ENCODE data around the gene KIF15.

KIF15 gene

DNA sequence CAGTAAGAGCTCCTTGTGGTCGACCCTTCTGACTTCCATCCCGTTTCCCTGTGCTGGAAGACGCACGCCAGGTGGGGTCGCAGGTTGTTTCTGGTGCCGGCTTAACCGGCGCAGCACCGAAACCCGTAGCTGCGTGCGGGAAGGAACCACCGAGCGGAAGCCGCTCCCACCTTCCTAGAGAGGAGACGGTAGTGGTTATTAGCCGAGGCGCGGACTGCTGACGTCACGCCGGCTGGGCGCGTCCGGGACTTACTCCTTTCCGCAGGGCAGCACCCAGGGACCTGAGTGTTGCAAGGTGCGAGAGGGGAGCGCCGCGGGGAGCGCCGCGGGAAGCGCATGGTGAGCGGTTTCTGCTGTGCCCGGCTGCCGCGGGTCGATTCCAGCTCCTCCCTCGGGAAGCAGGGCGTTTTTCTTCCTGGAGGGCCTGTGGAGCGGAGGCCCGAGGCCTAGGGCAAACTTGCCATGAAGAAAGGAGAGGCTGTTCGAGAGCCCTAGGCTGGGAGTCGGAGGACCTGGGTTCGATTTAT is 32.1 kb upstream of the KIF15 start, which contains the start of gene ZNF501:
ZNF501 (plus strand) TSS at position 252 of the 527 bp plus-strand sequence. CDS start 4,787 bp downstream, outside the sequence.
- Histone ChIP-seq H3K27ac (no peak within 1 kb of the TSS), H3K9ac (no peak within 1 kb of the TSS), H3K9me3 (ENCODE audit: control insufficient read depth, low read length) (peaks cover 11% of the 10 kb centered on the region), H3K27me3 (ENCODE audit: control insufficient read depth, insufficient read depth, low read length) (no peaks in the 10 kb centered on the region), H3K4me1 (no peaks in the 10 kb centered on the region), H3K4me3 (ENCODE audit: low read depth, low read length) (peak within 1 kb of the TSS; percentile 64), H3K4me2 (ENCODE audit: low read length) (peak within 1 kb of the TSS; percentile 69), H3K79me2 (no peaks in the 10 kb centered on the region), H2AFZ (peak within 1 kb of the TSS; percentile 76), H3K36me3 (ENCODE audit: control insufficient read depth, insufficient read depth, low read length) (peaks cover 2% of the 10 kb centered on the region)
- TF ChIP-seq, protein P1, sequence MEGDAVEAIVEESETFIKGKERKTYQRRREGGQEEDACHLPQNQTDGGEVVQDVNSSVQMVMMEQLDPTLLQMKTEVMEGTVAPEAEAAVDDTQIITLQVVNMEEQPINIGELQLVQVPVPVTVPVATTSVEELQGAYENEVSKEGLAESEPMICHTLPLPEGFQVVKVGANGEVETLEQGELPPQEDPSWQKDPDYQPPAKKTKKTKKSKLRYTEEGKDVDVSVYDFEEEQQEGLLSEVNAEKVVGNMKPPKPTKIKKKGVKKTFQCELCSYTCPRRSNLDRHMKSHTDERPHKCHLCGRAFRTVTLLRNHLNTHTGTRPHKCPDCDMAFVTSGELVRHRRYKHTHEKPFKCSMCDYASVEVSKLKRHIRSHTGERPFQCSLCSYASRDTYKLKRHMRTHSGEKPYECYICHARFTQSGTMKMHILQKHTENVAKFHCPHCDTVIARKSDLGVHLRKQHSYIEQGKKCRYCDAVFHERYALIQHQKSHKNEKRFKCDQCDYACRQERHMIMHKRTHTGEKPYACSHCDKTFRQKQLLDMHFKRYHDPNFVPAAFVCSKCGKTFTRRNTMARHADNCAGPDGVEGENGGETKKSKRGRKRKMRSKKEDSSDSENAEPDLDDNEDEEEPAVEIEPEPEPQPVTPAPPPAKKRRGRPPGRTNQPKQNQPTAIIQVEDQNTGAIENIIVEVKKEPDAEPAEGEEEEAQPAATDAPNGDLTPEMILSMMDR (IDR thresholded peaks at IDR 0.05): no peak

DNA sequence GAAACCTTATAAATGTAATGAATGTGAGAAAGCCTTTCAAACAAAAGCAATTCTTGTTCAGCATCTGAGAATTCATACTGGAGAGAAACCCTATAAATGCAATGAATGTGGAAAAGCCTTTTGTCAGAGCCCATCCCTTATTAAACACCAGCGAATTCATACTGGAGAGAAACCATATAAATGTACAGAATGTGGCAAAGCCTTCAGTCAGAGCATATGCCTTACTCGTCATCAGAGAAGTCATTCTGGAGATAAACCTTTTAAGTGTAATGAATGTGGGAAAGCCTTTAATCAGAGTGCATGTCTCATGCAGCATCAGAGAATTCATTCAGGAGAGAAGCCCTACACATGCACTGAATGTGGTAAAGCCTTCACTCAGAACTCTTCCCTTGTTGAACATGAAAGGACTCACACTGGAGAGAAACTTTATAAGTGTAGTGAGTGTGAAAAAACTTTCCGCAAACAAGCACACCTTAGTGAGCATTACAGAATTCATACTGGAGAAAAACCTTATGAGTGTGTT is 26.9 kb upstream of the KIF15 start:
- TF ChIP-seq, protein P1 (IDR thresholded peaks at IDR 0.05): no peak
- Histone ChIP-seq H3K4me3 (ENCODE audit: low read depth, low read length) (no peak overlapping the region), H3K27ac (no peak overlapping the region), H3K9ac (no peak overlapping the region), H3K4me2 (ENCODE audit: low read length) (no peak overlapping the region), H2AFZ (no peak overlapping the region), H3K27me3 (ENCODE audit: control insufficient read depth, insufficient read depth, low read length) (no peaks in the 10 kb centered on the region), H3K9me3 (ENCODE audit: control insufficient read depth, low read length) (peaks cover 7% of the 10 kb centered on the region), H3K79me2 (no peaks in the 10 kb centered on the region), H3K4me1 (no peaks in the 10 kb centered on the region), H3K36me3 (ENCODE audit: control insufficient read depth, insufficient read depth, low read length) (peaks cover 2% of the 10 kb centered on the region)

DNA sequence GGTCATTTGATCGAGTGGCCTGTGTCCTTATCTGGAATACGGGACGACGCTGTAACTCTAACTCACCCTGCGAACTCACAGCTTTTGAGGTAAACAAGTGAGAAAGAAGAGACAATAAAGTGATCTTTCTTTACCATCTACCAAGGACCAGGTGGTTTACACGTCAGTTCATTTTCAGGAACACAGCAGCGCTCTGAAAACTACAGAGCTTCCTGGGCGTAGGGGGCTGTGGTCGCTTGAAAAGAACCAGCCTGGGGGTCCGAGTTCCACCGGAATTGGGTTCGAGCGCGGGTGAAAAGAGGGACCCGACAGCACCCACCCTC is 532 bp upstream of the KIF15 start:
- peak overlapping the region; percentile 90 for H3K4me3 ChIP-seq (ENCODE audit: low read depth, low read length)
- H3K27me3 ChIP-seq (ENCODE audit: control insufficient read depth, insufficient read depth, low read length): no peaks in the 10 kb centered on the region
- peak overlapping the region; percentile 90 for H3K4me2 ChIP-seq (ENCODE audit: low read length)
- peaks cover 8% of the 10 kb centered on the region for H3K4me1 ChIP-seq
- H2AFZ ChIP-seq: peak overlapping the region; percentile 90
- no peaks in the 10 kb centered on the region for H3K36me3 ChIP-seq (ENCODE audit: control insufficient read depth, insufficient read depth, low read length)
- peak overlapping the region; percentile 64 for H3K27ac ChIP-seq
- H3K79me2 ChIP-seq: peaks cover 16% of the 10 kb centered on the region
- peak overlapping the region; percentile 47 for H3K9ac ChIP-seq
- no peaks in the 10 kb centered on the region for H3K9me3 ChIP-seq (ENCODE audit: control insufficient read depth, low read length)
- TF ChIP-seq, protein P1 (IDR thresholded peaks at IDR 0.05): no peak

DNA sequence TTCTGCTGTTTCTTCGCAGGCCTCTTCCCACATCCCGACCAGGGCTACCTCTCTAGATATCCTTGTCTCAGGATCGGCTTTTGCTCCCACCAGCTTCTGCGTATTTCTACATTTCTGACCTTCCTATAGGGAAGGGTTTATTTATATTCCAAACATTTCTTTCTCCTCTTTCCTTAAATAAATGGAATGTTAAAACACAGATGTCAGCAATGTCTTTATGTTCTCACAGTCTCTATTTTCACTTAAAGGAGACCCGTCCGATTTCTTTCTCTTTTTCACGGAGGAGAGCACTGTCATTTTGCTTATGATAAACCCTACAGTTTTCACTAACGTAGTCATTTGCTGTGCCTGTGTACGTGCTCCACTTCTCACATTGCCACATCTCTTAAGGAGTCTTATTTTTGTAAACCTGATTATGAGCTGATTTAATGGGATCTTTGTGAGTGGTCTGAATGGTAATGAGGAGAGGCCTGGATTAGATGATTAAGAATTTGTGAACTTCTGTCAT is 630 bp downstream of the KIF15 start:
- Histone ChIP-seq H3K27ac (no peak overlapping the region), H3K4me1 (peaks cover 8% of the 10 kb centered on the region), H3K79me2 (peaks cover 15% of the 10 kb centered on the region), H3K27me3 (ENCODE audit: control insufficient read depth, insufficient read depth, low read length) (no peaks in the 10 kb centered on the region), H3K4me2 (ENCODE audit: low read length) (peak overlapping the region; percentile 90), H3K4me3 (ENCODE audit: low read depth, low read length) (peak overlapping the region; percentile 90), H3K36me3 (ENCODE audit: control insufficient read depth, insufficient read depth, low read length) (no peaks in the 10 kb centered on the region), H3K9me3 (ENCODE audit: control insufficient read depth, low read length) (no peaks in the 10 kb centered on the region), H2AFZ (peak overlapping the region; percentile 90), H3K9ac (no peak overlapping the region)
- TF ChIP-seq, protein P1 (IDR thresholded peaks at IDR 0.05): no peak

DNA sequence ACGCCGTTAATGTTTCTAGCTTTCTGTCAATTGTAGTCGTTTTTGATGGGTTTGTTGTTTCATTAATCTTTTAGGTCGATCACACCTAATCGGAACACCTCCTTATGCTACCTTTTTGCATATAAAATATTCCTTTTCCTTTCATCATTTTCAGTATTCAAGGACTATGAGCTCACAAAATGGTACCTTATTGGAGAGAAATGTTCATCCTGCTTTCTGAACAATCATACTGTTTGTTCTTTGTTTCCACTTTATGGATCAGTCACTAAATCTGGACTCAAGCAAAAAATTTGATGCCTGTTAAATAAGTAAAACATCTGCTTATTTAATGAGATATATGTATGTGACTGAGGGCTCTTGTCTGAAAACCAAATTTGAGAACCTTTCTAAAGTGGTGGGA is 1.1 kb downstream of the KIF15 start:
- Histone ChIP-seq H3K4me3 (ENCODE audit: low read depth, low read length) (no peak overlapping the region), H3K79me2 (peaks cover 10% of the 10 kb centered on the region), H3K27ac (no peak overlapping the region), H3K9me3 (ENCODE audit: control insufficient read depth, low read length) (no peaks in the 10 kb centered on the region), H2AFZ (peak overlapping the region; percentile 90), H3K36me3 (ENCODE audit: control insufficient read depth, insufficient read depth, low read length) (no peaks in the 10 kb centered on the region), H3K27me3 (ENCODE audit: control insufficient read depth, insufficient read depth, low read length) (no peaks in the 10 kb centered on the region), H3K4me1 (peaks cover 8% of the 10 kb centered on the region), H3K4me2 (ENCODE audit: low read length) (no peak overlapping the region), H3K9ac (no peak overlapping the region)
- TF ChIP-seq, protein P1 (IDR thresholded peaks at IDR 0.05): no peak
